Ureter (tissue), 1 donor: ENCODE data around the gene ACACB. TPM values are rescaled to one million over a fixed set of nuclear protein-coding genes. Genes with fewer than 3 reads are reported as not detected.
"Not testable (repeated sequence)": the region's sequence is repeated elsewhere in the genome, so short reads cannot be mapped to it uniquely, and the experiment has no call there.

Experiments used
- DNase-seq: peaks from one replicate; pipeline ENCODE4 v3.0.0-alpha.2; 2020; ENCODE audit warnings: low spot score
- total RNA-seq: library from RNA; stranded (reverse); gene quantifications from one replicate; pipeline ENCODE4 v1.2.4, GENCODE V29; 2023
- donor health status: DM: yes; HTN: yes; CAD: no.

The ACACB gene
- total RNA-seq, 1 donor from 2014 or later = 67.3 TPM

DNA sequence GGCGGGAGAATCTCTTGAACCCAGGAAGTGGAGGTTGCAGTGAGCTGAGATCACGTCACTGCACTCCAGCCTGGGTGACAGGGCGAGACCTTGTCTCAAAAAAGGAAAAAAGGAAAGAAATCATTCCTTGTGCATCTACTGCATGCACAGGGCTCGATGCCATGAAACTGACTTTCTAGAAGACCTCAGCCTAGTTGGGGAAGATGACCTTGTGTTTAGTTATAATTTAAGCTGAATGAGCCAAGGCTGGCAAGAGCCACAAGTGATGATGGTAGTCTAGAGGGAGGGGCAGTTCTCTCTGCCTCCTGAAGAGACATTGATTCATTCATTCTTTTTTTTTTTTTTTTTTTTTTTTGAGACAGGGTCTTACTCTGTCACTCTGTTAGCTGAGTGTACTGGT lies 24.2 kb downstream of the ACACB start:
- no peak for DNase-seq

DNA sequence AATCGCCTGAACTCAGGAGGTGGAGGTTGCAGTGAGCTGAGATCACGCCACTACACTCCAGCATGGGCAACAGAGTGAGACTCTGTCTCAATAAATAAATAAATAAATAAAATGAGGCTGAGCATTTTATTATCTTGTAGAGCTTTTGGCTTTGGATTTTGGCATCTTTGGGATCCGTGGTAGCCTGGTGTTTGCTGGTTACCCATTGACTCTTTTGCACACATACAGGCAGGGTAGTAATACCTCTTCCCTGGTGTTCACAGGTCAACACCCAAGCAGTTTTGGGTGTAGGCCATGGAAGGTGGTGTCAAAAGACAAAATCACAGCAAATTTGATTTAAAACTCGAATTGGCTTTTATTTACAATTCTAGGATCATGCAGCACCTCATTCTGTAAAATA lies 27.8 kb downstream of the ACACB start:
- no peak for DNase-seq

DNA sequence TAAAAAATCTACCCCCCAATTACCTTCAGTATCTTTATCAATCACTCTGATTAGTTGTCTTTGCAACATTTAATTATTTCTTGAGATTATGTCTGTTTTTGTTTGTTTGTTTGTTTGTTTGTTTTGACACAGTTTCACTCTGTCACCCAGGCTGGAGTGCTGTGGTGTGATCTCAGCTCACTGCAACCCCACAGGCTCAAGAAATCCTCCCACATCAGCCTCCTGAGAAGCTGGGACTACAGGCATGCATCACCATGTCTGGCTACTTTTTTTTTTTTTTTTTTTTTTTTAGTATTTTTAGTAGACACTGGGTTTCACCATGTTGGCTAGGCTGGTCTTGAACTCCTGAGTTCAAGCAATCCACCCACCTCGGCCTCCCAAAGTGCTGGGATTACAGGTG lies 30.7 kb downstream of the ACACB start:
- DNase-seq = not testable (repeated sequence)

DNA sequence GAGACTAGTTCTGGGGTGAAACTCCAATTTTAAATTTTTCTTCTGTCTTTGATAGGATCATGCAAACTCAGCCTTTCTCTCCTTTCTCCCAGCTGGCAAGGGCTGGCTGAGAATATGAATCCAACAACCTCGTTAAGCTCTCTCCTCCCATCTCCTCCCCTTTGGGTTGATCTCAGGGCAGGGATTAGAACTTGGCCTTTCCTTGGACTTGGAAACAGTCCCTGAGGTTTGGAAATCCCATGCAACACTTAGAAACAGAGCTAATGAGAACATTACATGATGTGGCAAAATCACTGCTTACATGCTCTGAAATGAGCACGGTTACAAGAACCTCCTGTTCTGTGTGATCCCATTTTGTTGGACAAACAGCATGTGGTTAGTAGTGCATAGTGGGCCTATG lies 31.6 kb downstream of the ACACB start:
- peak; percentile 60 for DNase-seq

DNA sequence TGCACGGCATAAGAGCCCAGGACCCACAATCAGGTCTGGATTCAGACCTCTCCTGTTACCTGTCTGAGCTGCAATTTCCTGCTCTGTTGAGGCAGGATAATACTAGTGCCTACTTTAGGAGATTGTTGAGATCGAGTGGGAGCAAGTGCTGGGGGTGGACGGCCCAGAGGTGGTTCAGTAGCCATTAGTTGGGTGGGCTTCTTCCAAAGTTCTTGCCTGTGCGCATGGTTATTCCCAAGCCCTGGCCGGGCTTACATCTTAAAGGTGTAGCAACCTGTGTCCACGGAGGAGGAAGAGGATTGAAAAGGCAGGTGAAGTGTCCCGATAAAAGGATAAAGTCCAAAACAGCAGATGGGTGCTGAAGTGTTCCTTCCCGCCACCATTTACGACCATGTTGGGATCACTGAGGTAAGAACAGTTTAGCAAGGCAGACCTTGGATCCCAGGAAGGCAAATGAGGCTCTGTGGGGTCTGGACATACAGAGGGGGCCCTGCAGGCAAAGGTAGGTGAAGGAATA lies 33.8 kb downstream of the ACACB start:
- no peak for DNase-seq

DNA sequence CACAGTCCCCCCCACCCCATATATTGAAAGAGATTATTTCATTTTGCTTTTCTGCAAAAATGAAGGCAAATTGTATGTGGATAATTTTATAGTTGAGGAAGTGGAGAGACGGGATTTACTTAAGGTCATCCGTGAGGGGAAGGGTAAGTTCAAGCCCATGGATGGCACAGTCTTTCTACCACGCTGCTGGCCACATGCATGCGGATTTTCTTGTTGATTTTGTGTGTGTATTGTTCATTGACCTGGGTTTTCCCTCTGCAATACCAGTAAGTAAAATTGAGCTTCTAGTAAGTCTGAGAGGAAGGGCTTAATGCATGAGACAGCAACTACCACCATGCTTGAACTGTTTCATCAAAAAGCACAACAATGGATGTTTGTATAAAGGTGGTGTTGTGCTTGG lies 35.1 kb downstream of the ACACB start:
- DNase-seq = no peak

DNA sequence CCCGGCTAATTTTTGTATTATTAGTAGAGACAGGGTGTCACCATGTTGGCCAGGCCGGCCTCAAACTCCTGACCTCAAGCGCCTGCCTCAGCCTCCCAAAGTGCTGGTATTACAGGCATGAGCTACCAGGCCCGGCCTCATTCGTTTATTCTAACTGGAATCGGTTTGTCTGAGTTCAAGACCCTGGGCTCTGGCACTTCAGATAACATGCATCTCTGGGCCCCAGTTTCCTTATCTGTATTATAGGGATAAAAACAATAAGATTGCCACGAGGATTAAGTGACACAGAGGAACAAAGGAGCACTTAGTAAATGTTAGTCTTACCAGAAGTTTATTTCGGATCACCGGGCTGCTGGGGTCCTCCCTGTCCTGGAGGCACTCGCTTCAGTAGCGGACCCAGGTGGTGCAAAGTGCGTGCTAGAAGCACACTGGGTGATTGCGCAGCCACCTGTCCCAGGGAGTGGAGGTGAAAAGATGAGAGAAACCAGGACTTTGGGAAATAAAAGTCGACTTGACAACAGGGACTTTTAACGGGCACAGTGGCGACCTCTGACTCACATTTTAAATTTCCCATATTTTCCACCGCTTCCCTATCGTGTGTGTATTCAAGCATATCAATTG lies 37.5 kb downstream of the ACACB start:
- DNase-seq = no peak

DNA sequence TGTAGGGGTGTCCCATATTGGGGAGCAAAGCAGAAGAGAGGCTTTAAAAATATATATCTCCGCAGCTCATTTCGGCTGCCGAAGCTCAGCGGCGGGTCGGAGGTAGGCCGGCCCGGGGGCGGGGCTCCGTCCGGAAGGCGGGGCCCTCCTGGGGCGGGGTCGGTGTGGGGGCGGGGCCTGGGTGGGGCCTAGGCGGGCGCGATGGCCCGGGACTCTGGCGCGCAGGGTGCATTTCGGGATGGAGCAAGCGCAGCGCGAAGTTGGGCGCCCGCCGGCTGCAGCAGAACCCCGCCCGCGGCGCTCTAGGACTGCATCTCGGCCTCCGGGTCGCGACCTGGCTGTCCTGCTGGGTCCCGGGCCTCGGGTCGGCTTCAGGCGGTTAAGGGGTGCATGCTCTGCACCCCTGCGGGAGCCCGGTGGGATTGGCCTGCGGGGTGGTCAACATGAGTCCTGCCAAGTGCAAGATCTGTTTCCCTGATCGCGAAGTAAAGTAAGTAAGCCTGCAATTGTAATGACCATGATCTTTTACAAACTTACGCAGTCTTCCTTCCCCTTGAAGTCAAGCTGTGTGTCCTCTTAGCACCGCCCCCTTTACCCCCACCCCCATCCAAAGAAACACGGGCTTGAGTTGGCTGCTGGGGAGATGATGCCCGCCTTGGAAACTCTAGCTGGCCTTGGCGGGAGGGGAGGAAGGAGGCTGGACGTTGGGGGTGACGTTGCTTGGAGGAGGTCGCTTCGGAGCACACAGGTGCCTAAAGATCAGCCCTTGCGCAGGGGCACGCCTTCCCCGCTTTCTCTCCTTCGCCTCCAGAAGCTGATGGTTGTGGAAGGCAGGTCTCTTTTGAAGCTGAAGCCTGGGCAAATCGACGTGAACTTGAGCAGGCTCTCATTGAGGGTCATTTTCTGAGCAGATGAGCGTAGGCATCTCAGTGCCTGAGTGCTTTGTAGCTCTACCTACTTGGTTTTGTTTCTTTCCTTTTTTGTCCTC lies 38.4 kb downstream of the ACACB start:
- peak; percentile 84 for DNase-seq

DNA sequence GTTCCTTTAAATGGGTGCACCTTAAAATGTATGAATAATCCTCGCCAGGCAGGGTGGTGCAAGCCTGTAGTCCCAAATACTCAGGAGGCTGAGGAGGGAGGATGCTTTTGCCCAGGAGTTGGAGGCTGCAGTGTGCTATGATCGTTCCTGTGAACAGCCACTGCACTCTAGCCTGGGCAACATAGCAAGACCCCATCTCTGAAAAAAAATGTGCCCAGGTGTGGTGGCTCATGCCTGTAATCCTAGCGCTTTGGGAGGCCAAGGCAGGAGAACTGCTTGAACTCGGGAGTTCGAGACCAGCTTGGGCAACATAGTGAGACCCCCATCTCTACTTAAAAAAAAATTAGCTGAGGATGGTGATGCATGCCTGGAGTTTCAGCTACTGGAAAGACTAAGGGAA lies 39.6 kb downstream of the ACACB start:
- DNase-seq = no peak

DNA sequence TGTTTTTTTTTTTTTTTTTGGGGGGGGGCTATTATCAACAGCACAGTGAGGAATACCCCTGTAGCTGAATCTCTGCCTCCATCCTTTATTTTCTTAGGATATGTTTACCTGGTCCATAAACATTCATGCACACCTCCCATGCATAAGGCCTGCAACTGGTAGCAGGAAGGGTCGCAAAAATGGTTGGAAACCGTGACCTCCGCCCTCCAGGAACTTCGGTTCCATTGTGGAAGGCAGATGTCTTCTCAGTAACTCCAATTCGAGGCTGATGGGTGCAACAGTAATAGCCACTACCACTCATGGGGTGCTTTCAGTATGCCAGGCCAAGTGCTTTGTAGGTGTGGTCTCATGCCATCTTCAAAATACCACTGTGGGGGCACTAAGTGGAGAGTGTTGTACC lies 40.2 kb downstream of the ACACB start:
- DNase-seq = no peak

DNA sequence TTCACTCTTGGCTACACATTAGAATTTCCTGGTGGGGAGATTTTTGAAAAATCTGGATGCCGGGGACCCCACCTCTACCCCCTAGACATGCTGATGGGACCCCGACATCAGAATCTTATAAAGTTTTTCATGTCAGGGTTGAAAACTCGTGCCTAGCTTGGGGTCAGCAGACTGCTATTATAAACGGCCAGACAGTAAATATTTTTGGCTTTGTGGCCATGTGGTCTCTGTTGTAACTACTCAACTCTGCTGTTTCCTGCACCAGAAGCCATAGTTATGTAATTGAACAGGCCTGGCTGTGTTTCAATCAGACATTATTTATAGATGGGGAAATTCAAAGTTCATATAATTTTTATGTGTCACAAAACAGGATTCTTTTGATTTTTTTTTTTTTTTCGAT lies 41.6 kb downstream of the ACACB start:
- DNase-seq = no peak

DNA sequence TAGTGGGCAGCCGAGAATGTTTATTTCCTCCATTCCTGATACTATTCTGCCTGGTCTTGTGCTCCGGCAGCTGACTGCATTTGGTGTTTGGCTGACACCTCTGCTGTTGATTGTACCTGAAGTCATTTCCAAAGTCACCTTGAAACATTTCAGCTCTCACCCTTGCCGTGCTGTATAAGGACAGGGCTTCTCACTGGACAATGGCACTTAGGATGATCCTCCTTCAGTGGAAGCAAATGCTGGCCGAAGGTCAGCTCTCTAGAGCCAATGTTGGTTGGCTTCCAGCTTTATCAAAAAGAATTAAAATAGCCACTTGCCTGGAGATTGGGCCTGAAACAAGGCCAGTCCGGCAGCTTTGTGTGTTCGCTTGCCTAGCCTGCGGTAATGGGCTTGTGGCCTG lies 44.0 kb downstream of the ACACB start:
- no peak for DNase-seq

DNA sequence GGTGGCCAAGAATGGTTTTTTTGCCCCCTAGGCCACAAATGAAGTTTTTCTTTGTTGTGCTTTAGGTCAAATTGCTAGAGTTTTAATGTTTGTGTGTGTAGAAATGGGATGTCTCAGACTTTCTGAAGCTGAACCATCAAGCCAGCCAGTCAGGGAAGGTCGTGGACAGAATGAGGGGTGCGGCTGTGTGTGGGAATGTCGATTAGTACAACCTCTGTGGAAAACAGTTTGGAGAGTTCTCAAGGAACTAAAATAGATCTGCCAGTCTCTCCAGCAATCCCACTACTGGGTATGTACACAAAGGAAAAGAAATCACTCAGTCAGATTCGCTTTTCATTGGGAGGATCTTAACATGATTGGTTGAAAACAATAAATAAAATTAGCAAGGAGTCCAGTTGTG lies 44.5 kb downstream of the ACACB start:
- no peak for DNase-seq

DNA sequence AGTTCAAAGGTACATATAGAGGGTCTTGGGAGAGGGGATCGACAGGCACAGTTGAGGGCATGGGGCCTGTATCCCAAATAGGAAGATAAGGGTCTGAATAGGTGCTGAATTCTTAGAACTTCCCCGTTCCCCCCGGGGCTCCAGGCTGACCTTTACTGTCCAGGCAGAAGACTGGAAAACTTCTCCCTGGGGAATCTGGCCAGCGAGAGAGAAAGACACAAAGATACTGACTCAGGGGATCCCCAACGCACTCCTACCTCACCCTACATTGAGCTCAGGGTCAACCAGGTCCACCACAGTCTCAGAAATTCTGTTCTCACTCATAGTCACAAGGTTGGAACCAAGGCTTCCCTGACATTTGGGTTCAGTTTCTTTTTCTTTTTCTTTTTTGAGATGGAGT lies 46.2 kb downstream of the ACACB start:
- DNase-seq = no peak

DNA sequence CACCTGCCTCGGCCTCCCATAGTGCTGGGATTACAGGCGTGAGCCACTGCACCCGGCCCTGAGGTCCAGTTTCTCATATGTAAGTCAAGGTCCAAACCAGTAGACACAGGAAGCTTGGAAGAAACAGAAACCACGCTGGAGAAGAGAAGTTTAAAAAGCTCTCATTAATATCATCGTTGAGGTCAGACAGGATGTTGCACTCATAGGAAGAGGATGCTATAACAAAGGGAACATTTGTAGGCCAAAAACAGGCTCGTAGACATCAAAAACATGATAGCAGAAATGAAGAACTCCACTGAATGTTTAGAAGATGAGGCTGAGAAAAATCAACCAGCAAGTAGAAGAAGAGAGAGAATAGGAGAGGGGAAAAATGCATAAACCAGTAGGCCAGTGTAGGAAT lies 46.8 kb downstream of the ACACB start:
- no peak for DNase-seq

DNA sequence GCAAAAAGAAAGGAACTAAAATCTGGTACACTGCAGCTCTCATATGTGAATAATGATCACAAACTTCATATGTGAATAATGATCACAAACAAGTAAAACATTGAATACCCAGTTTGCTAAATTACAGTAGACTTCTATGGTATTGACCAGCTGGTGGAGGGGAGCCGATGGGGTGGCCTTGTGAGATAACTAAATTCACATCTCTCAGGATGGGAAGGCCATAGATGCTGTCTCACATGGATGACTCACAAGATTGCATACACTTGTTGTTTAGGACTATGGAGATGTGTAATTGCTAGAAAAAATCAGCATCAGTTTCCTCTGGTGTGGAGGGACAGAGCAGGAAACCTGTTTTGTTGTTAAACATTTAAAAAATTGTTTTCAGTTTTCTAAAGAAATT lies 49.2 kb downstream of the ACACB start:
- DNase-seq = no peak

DNA sequence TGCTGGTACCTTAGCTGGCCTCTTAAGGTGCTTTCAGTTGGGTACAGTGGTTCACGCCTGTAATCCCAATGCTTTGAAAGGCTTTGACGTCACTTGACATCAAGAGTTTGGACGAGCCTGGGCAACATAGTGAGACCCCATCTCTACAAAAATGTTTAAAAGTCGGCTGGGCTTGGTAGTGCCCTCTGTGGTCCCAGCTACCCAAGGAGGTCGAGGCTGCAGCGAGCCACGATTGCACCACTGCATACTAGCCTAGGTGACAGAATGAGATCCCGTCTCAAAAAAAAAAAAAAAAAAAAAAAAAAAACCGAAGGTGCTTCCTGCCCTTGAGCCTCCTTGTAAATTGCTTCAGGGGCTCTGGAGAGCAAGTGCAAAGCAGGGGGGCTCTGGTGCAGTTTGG lies 50.0 kb downstream of the ACACB start:
- no peak for DNase-seq

DNA sequence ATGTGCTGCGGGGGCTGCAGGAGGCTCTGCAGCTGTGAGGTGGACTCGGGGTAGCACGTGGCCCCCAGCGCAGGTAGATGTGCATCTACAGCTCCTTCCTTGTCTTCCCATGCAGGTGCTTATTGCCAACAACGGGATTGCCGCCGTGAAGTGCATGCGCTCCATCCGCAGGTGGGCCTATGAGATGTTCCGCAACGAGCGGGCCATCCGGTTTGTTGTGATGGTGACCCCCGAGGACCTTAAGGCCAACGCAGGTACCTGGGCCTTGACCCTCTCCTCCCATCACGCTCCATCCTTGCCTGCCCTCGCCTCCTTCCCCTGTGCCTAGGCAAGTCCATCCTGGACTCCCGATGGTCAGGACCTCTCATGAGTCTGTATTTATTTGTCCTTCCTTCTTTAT lies 51.4 kb downstream of the ACACB start:
- DNase-seq = no peak

DNA sequence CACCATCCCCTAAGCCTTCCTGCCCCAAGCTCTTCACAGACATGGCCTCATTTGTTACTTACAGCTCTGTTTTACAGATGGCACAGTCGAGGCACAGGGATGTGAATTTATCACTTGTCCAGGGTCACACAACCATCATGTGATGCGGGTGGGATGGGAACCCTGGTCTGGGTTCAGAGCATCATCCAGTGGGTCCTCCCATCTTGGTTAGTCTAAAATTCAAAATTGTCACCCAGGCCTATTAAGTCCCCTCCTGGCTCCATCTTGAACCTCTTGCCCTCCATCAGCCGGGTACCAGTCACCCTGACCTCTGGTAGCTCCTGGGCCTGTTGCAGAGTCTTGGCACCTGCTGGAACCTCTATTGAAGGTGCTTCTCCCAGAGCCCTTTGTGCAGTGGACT lies 52.9 kb downstream of the ACACB start:
- DNase-seq = no peak

DNA sequence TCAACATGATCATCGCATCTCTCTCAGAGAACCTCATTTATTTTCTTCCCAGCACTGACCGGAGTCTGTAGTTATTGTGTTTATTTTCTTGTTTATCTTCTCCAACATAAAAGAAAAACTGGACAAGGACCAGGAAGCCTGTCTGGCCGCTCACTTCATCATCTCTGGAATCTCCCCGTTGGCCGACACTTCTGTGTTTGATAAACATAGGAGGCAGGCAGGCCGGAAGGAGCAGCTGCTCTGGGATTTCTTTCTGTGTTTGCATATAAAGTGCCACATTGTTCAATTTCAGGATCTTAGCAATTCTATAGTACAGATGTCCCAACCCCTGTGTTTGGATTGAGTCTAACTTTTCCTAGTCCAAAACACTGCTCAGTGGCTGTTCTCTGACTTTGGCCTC lies 53.3 kb downstream of the ACACB start:
- DNase-seq = no peak

DNA sequence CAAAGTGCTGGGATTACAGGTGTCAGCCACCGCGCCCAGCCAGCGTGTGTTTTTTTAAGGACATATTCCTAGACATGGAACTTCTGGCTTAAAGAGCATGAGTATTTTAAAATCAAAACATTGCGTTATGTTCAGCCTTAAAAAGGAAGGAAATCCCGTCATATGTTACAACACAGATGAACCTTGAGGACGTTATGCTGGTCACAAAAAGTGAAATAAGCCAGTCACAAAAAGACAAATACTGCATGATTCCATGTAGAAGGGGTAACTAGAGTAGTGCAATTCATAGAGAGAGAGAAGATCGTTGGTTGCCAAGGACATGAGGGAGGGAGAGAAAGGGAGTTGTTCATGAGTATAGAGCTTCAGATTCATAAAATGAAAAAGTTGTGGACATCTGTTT lies 53.9 kb downstream of the ACACB start:
- no peak for DNase-seq

DNA sequence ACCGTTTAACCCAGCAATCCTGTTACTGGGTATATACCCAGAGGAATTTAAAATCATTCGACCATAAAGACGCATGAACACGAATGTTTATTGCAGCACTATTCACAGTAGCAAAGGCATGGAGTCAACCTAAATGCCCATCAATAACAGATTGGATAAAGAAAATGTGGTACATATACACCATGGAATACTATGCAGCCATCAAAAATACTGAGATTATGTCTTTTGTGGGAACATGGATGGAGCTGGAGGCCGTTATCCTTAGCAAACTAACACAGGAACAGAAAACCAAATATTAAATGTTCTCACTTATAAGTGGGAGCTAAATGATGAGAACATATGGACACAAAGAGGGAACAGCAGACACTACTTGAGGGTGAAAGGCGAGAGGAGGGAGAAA lies 56.4 kb downstream of the ACACB start:
- not testable (repeated sequence) for DNase-seq
